ENCODE results near the gene ADAMTS15.

- TF ChIP-seq CTCF (IDR thresholded peaks at IDR 0.05), result no peak
- no peak for TF ChIP-seq POLR2A (IDR thresholded peaks at IDR 0.05)
- no peak for TF ChIP-seq POLR2AphosphoS5 (IDR thresholded peaks at IDR 0.05)
Observed at GRCh38 chr11:130480186-130480585, 31.7 kb downstream of the ADAMTS15 start.

All from sigmoid colon (tissue), 4 donors.